Spleen (tissue), 7 donors: ENCODE measurements around the gene LARP1.

Experiments used
- CTCF ChIP-seq, 11 experiments: fragments of 200-600 bp in 7 of 11; fragments of 450-650 bp in 4 of 11; sonication (generic) in 4 of 11; IDR thresholded peaks in 8 of 11; conservative IDR thresholded peaks in 3 of 11; 1 replicate in 7 of 11; 2 replicates in 4 of 11; pipeline versions ENCODE4 v1.4.0 to v1.8.0; 2016 to 2021; ENCODE audit warnings: antibody characterized with exemption in 11 of 11, inconsistent platforms in 4 of 11, mild to moderate bottlenecking in 1 of 11
- POLR2A ChIP-seq, 3 donors: fragments of 450-650 bp; IDR thresholded peaks; one replicate each; pipeline ENCODE4 v1.5.1; 2017; ENCODE audit warnings: antibody characterized with exemption in 3 of 3, mild to moderate bottlenecking in 1 of 3
- POLR2AphosphoS5 ChIP-seq, 3 donors: sonication (generic); formaldehyde crosslinking; IDR thresholded peaks; one replicate each; pipeline ENCODE4 v1.5.1; 2017; ENCODE audit warnings: antibody characterized with exemption in 3 of 3
- donor health status: DM: no; HTN: no; CAD: no; lungs with moderate emphysema.
- donor health status: DM: no; HTN: no; CAD: no.
- donor health status: DM: no; HTN: no; CAD: no.

GRCh38 chr5:154723740-154724505 lies 31.3 kb upstream of the LARP1 start:
- TF ChIP-seq POLR2A (IDR thresholded peaks at IDR 0.05) (no peak), CTCF (IDR thresholded peaks at IDR 0.05 in 8 of 11, conservative IDR thresholded peaks at IDR 0.05 in 3 of 11) (no peak), POLR2AphosphoS5 (IDR thresholded peaks at IDR 0.05) (no peak)
